ENCODE data around the gene NPY1R.
A peak's percentile ranks its signal among the peaks of the same experiment; 100 is the strongest.

NPY1R gene

DNA sequence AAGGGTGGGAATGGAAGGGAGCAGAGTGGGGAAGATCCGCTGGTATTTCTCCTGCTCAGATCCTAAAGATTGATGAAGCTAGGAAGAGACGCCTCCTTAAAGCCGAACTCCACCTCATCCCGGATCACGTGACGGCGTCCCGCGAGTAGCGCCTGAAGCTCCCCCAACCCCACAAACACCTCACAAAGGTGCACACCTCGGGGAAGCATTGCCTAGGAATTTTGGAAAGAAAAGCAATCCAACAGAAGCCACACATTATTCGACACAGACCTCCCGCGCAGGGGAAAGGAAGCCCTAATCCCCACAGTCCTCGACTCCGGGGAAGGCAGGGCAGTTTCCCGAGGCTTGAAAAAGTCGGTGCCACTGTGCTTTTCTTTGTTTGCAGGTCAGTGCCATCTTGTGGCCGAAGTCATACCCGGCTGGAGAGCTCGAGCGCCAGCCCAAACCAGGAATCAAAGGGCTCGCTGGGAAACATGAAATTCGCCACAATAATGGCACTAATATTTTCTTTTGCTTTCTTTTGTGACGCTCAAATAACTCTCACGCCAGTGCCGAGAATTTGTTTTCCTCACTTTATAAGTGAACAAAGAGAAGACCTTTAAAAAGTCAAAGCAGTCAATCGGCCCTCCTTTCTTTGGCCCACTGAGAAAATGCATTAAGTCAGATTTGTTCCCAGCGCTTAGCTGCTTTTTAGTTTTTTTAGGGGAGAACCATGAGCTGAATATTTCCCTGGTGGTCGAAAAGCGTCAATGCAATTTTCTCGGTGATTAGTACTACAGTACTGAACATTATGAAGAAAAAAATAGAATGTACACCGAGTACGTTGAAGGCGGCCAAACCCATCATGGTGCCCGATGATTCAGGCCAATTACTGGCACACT, at the start of gene NPY1R:
TSS of gene NPY1R (minus strand) at position 71 of the 881 bp plus-strand sequence. CDS start 6,042 bp downstream, outside the sequence.
- DNase-seq (ENCODE audit: low spot score), result peak; percentile 88

DNA sequence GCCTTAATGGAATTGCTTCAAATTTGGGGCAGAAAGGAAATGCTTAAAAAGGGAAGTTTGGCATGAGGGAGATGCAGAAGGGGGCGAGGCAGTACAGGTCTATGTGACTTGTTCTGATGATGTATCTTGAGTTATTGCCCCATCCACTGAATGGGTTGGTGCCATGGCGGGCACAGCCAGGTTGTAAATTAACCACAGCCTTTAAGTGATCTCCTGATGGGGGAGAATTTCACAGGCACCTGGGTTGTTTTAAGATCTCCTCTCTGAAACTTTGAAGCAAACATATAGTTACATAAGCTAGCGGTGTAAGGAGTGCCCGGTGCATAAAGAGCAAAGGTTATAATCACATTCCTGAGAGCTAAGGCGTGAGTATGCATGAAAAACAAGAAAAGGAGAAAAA, 48.3 kb upstream of the NPY1R start:
- DNase-seq (ENCODE audit: low spot score), result no peak

DNA sequence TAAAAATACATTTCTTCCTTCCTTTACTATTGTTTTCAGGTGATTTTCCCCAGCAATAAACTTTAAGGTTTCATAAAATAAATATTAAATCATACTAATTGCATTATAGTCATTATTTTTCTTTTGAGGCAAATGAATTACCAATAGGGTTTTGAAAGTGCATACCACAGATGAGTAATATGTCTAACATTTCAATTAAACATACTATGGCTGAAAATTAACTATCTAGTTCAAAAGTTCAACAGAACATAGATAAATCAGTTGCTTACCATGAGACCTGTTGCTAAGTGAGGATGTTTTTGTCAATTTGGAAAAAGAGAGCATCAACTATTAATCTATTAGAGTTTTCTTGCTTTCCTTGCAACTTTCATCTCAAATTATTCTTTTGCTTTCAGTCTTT, 46.3 kb upstream of the NPY1R start:
- DNase-seq (ENCODE audit: low spot score), result no peak

DNA sequence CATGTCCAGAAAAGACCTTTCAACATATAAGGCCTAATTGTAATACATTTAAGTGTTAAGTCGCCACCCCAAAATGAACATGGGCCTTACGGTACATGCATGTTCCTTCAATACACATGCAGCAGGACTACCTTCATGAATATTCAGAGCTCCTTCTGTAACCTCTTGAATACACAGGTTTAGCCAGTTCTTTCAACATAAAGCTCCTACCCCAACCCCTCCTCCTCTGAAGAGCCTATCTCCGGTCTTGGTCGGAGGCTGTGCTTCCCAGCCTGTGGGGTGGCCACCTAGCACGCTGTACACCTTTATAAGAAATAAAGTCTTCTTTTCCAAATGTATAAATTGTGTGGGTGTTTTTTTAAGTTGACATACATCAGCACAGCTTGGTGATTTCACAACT, 39.6 kb upstream of the NPY1R start:
- DNase-seq (ENCODE audit: low spot score), result no peak

DNA sequence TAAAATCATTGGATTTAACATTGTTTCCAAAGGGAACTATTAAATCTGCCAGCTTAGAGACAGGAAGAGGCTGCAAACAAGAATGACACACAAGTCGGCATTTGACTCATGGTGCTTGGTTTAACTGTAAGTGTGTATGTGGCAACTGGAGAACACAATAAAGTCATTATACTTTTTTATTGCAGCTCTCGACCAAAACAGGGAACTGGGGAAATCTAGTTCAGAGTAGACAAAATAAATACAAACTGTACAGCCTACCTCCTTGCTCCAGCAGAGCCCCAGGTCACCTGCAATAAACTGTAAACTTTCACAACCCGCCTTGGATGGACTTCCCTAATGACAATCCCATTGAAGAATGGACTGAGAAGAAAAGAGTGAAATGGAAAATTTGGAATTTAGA, 35.3 kb upstream of the NPY1R start:
- DNase-seq (ENCODE audit: low spot score), result no peak

DNA sequence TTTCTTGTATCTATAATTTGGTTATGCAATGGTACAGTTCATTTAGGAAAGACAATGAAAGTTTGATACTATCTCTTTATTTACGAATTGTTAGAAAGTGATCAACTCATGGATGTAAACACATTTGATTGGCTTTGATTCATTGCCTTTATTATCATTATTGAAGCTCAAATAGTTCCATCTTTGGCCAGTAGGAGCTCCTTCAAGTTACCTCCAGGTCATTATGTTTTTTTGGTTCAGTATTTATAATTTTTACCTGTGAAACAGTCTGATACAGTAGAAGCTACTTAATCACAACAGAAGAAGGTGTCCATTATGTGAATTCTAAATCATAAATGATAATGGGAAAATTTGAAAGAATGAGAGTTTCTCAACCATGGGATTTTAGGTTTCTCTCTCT, 23.7 kb upstream of the NPY1R start:
- no peak for DNase-seq (ENCODE audit: low spot score)

DNA sequence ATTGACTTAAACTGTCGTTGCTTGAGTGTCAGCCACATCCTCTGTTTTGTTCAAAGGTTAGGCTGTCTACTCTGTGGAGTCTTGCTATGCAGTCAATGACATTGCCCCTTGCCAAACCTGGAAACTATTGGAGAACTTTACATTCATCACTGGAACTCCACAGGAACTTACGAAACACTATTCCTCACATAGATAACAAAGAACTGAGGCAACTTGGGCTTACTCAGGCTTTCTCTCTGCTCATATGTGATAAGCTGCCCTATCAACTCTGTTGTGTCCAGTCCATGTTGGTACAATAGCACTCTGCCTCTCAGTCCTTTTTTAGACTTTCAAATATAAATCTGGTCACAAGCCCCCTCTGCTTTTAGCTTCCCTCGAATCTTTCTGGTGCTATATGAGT, 20.7 kb upstream of the NPY1R start:
- no peak for DNase-seq (ENCODE audit: low spot score)

DNA sequence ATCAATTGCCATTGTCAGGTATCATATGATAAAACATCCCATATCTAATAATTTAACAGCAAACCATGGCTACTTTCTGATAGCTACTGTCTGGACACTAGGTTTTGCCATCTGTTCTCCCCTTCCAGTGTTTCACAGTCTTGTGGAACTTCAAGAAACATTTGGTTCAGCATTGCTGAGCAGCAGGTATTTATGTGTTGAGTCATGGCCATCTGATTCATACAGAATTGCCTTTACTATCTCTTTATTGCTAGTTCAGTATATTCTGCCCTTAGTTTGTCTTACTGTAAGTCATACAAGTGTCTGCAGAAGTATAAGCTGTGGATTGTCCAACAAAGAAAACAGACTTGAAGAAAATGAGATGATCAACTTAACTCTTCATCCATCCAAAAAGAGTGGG, 18.3 kb upstream of the NPY1R start:
- no peak for DNase-seq (ENCODE audit: low spot score)

DNA sequence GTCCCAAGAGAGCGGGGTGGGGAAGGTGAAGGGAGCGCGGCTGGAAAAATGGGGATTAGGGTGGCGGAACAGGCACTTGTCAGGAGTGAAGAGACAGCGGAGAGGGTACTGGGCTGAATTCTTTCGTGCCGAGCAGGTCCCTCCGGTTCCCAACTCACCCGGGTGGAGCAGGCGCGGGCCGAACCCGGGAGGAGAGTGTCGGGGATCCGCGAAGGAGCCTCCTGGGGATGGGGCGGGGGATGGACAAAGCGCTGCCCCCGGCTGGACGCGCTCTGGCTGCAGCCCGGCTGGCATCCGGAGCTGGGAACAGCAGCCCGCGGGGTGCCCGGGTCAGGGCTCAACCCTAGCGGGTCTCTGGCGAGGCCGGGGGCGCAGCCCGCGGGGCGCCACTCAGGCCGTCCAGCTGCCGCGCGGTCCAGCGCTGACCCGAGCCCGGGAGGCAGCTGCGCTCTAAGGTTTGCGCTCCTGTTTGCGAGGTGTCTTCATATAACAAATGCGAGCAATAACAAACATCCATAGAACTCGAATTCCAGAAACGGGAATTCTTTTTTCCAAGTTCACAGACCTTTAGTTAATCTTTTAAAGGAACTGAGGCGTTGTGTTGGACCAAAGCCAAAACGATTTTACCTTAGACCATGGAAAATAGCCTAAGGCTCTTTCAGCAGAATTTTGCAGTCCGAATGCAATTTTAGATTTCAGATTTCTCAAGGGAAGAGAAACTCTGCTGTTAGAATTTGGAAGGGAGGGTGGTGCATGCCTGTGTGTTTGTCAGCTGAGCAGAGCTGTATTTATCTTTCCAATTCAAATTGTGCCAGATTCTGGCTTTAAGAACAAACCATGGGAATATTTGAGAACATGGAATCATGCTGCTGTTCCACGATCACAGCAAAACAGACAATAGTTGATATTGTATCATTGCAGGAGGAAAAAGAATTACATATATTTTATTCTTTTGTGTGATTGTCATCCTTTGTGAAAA, 12.0 kb upstream of the NPY1R start:
- DNase-seq (ENCODE audit: low spot score), result peak; percentile 65

DNA sequence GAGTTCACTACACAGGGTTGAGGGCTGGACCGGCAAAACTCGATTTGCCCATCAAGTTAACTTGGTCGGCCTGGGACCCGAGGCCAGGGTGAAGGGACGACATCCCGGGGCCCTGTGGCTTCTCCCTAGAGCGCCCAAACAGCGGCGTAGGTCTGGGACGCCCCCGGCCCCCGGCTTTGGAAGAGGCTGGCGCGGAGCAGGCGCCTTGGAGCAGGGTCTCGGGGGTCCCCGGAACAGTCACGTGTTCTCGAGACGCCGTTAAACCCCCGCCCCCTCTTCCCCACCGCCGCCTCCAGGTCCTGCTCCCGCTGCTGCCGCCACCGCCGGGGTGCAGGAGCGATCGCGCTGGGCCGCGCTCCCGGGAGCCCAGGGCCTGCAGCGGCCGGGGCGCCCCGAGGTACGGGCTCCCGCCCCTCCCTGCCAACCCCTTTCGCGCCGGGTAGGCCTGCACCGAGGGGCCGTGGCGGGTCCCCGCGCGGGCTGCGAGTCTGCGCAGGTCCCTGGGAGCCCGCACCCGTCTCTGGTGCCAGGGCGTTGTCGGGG, 11.3 kb upstream of the NPY1R start, which contains the start of gene NPY5R:
TSS of gene NPY5R (plus strand) at position 289 of the 543 bp plus-strand sequence. CDS start 6,382 bp downstream, outside the sequence.
- no peak for DNase-seq (ENCODE audit: low spot score)

DNA sequence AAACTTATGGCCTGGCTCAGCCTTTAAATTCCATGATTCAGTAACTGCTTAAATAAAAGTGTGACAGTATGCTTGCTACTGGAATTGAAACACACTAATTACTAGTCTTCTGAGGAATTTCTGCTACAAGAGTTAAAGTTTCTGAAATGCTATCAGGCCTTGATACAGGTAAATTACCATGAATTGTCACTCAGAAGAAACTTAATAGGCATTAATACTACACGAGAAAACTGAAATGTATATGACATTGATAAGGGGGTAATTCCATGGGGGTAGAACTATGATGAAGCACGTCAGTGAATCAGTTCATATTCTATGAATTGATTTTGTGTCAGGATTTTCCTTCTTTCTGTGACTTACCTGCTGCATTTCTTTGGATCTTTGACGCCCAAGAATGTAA, 3.0 kb upstream of the NPY1R start:
- DNase-seq (ENCODE audit: low spot score), result no peak

DNA sequence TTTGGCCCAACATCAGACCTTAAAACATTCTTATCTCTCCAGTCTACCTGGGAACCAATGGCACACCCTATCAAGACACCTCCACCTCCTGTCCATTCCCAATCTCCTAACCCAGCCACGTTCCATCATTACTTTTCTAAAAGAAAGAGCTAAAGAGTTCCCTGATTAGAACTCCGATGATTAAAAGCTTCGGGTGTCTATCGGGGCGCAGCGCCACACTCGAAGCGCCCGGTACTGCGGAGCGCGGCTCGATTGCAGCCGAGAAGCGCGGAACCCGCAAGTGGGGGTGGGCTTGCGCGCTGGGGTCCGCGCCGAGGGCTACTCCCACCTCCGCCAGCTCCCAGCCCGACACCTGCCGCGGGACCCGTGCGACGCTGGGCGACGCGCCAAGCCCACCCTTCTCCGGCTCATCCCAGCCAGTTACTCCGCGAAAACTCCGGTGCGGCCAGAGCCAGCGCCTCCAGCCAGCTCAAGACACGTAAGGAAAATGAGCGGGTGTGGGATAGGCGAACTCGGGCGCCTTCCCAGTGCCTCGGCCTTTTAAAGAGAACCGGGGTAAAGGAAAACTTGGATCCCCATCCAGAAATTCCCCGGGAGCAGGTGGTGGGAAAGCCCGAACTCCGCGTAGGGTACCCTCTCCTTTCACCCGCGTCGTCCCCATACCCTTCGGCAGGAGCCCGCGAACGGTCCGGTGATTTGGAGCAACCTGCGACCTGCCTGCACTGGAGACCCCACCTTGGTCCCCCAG, 593 bp downstream of the NPY1R start:
- DNase-seq (ENCODE audit: low spot score), result peak; percentile 72

DNA sequence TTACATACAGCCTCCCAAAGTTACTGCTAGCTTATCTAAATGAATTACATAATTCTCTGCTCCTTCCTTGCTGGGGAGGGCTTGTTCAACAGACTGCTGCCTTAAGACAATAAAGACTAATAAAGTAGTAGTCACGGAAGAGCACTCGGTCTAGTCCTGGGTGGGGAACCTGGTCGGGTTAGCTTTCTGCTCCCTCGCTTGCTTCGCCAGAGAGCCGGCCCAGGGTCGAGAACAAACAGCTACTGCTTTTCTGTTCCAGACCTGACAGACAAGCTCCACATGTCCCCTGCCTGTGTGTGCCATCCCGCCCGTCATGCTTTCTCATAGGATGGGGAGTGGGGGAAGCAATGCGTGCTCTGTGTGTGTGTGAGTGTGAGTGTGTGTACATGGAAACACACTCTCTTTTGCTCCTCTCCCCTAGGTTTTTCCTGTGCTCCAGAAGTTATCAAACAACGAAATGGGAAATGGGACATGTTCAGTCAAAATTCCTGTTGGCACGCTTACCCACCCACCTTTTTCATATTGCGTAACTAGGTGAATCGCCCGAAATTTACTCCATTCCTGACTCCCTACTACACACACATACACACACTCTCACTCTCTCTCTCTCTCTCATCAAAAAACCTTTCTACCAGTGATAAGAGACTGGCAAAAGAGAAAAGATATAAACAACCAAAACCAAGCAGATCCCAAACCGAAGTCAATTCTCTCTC, 1.3 kb downstream of the NPY1R start:
- no peak for DNase-seq (ENCODE audit: low spot score)

DNA sequence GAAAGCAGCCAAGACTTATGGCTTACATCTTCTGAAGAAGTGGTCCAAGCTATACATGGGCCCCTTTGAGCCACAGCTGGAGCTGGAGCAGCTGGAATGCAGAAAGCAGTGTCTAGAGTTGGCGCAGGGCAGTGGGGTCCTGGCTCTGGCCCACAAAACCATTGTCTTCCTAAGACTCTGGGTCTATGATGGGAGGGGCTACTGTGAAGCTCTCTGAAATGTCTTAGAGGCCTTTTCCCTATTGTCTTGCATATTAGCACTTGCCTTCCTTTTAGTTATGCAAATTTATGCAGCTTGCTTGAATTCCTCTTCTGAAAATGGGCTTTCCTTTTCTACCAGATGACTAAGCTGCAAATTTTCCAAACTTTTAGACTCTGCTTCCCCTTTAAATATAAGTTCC, 15.3 kb downstream of the NPY1R start:
- no peak for DNase-seq (ENCODE audit: low spot score)

DNA sequence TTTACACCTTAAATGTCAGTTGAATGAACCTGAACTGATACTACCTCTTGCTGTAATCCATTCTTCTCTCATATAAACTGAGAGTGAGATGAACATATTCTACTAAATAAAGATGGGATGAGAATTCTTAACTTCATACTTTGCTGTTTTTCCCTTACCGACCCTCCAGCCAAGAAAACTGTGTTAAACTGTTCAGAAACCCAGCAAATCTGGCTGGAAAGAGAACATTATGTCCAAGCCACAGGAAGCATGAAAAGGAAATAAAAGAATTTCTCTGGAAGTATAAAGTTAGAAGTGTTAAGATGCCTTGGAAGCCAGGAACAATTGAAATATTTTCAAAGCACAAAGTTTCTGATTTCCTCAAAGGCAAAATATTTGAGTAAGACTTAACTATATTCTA, 22.9 kb downstream of the NPY1R start:
- no peak for DNase-seq (ENCODE audit: low spot score)

DNA sequence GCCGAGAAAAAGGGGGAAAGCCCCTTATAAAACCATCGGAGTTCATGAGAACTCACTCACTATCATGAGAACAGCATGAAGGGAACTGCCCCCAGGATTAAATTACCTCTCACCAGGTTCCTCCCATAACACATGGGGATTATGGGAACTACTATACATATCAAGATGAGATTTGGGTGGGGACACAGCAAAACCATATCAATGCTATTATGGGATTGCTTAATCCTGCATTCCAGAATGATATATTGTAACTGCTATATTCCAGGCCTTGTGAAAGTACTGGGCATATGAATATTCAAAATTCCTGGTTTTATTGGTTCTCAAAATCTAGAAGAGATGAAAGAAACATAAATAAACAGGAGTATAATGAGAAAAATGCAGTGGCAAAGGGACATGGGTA, 29.3 kb downstream of the NPY1R start:
- DNase-seq (ENCODE audit: low spot score), result no peak

DNA sequence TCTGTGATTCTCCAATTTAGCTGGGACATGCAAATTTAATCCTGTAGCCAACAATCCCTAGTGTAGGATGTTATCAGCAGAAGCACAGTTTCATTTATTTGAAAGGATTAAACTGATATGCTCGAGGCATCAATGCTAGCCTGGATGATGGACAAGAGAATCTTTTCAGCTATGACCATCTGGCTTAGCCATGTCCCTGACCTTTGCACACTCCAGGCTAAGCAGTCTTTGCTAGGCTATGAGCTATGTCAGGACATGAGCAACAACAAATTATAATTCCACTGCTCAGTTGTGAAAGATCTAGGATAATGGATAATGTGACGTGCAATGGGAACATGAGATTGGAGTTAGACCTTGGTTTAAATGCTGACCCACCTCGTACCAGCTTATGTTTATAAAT, 32.0 kb downstream of the NPY1R start:
- no peak for DNase-seq (ENCODE audit: low spot score)

DNA sequence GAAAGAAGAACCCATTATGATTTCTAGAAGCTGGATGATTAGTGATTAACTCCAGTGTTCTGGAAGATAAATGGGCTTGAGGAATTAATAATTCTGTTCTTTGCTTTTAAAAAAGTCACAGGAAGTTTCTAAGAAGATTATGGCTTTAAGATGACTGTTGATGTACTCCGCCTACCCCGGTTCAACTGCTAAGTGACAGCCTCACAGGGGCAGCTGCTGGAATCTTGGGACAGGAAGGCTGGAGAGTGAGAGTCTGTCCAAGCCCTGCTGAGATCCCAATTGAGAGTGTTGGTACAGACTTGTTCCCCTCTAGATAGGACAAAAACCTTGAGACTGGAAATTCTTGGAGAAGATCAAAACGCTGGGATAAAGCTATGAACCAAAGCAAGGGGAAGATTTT, 37.3 kb downstream of the NPY1R start:
- DNase-seq (ENCODE audit: low spot score), result no peak

DNA sequence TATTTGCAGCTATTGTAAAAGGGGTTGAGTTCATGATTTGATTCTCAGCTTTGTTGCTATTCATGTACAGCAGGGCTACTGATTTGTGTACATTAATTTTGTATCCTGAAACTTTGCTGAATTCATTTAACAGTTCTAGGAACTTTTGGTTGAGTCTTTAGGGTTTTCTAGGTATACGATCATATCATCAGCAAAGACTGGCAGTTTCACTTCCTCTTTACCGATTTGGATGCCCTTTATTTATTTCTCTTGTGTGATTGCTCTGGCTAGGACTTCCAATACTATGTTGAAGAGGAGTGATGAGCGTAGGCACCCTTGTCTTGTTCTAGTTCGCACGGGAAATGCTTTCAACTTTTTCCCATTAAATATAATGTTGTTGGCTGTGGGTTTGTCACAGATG, 48.1 kb downstream of the NPY1R start:
- DNase-seq (ENCODE audit: low spot score), result no peak

DNA sequence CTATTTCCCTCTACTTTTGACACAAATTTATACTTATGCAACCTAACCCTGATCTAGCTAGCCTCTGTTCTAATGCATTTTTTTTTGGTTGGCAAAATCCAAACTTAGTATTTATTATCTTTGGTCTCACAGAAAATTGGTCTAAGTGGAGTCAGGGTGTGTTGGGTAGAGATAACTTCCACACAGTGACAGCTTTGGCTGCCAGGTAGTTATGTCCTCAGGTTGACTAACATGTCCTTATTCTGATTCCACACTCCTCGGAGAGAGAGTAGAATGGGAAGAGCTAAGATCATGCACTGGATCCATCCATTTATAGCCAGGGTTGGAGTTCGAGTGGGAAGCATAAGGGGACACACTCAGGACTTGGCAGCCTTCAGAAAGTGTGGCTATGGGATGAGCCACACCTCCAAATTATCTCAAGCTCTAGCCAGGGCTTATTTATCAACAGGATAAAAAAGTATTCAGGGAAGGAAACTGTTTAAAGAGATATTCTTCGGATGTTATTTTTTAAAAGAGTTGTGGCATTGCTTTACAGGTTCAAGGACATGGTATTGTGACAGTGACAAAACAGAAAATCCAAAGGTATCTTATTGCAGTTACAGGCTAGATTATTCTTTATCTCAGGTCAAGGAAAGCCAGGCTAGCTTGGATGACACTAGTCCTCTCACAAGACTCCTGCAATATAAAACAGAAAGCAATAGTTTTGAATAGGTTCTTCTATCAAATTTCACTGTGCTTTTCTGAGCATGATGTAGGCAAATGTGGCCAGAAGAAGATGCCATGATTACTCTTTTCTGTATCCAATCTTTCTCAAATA, 51.5 kb downstream of the NPY1R start:
- DNase-seq (ENCODE audit: low spot score), result no peak

All from left forelimb (tissue), 1 donor.